ENCODE measurements around the gene CELA3A.
"Not testable (repeated sequence)": the region's sequence is repeated elsewhere in the genome, so short reads cannot be mapped to it uniquely, and the experiment has no call there.

Gene CELA3A

GRCh38 chr1:21961799-21962198, 39.7 kb upstream of the CELA3A start:
- H3K4me3 ChIP-seq (ENCODE audit: control insufficient read depth, low read depth, low read length): no peak overlapping the region
- no peak for DNase-seq (ENCODE audit: low read depth)
- TF ChIP-seq, protein P1, sequence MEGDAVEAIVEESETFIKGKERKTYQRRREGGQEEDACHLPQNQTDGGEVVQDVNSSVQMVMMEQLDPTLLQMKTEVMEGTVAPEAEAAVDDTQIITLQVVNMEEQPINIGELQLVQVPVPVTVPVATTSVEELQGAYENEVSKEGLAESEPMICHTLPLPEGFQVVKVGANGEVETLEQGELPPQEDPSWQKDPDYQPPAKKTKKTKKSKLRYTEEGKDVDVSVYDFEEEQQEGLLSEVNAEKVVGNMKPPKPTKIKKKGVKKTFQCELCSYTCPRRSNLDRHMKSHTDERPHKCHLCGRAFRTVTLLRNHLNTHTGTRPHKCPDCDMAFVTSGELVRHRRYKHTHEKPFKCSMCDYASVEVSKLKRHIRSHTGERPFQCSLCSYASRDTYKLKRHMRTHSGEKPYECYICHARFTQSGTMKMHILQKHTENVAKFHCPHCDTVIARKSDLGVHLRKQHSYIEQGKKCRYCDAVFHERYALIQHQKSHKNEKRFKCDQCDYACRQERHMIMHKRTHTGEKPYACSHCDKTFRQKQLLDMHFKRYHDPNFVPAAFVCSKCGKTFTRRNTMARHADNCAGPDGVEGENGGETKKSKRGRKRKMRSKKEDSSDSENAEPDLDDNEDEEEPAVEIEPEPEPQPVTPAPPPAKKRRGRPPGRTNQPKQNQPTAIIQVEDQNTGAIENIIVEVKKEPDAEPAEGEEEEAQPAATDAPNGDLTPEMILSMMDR (conservative IDR thresholded peaks at IDR 0.05; ENCODE audit: control insufficient read depth, insufficient read depth, low read depth, low read length): no peak

- DNase-seq (ENCODE audit: low read depth): peak; percentile 63
- TF ChIP-seq, protein P1 (conservative IDR thresholded peaks at IDR 0.05; ENCODE audit: control insufficient read depth, insufficient read depth, low read depth, low read length): peak; percentile 96
- no peak overlapping the region for H3K4me3 ChIP-seq (ENCODE audit: control insufficient read depth, low read depth, low read length)
Observed at GRCh38 chr1:21963477-21964217, 37.8 kb upstream of the CELA3A start.

DNA sequence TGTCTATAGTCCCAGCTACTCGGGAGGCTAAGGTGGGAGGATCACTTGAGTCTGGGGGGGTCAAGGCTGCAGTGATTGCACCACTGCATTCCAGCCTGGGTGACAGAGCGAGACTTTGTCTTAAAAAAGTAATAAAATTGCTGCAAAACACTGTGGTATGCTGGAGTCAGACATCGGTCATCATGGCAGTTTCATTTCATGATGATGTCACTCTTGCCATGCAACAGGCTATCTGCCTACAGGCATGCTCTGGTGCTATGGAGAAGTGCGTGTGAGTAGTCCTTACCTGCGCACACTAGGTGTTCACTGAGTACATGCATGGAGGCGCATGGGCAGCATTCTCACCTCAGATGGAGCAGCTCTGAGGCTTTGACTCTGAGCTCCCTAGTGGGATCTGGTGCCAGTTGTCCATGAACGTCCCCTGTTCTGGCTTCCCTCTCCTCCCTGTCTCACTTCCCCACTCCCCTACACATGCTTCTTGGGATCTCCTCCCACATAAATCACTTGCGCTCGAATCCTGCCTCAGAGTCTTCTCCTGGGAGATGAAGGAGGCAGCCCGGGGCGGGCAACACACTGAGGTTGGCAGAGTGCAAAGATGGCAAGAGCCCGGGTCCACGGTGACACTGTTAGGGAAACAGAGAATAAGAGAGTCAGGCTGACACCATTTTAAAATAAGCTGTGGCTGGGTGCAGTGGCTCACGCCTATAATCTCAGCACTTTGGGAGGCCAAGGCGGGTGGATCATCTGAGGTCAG, 35.0 kb upstream of the CELA3A start:
- peak; percentile 63 for DNase-seq (ENCODE audit: low read depth)
- no peak overlapping the region for H3K4me3 ChIP-seq (ENCODE audit: control insufficient read depth, low read depth, low read length)
- TF ChIP-seq, protein P1 (conservative IDR thresholded peaks at IDR 0.05; ENCODE audit: control insufficient read depth, insufficient read depth, low read depth, low read length): no peak

- not testable (repeated sequence) for DNase-seq (ENCODE audit: low read depth); H3K4me3 ChIP-seq (ENCODE audit: control insufficient read depth, low read depth, low read length)
Observed at GRCh38 chr1:21967216-21967615, 34.2 kb upstream of the CELA3A start.

- DNase-seq (ENCODE audit: low read depth); H3K4me3 ChIP-seq (ENCODE audit: control insufficient read depth, low read depth, low read length): not testable (repeated sequence)
Observed at GRCh38 chr1:21969066-21969465, 32.4 kb upstream of the CELA3A start.

DNA sequence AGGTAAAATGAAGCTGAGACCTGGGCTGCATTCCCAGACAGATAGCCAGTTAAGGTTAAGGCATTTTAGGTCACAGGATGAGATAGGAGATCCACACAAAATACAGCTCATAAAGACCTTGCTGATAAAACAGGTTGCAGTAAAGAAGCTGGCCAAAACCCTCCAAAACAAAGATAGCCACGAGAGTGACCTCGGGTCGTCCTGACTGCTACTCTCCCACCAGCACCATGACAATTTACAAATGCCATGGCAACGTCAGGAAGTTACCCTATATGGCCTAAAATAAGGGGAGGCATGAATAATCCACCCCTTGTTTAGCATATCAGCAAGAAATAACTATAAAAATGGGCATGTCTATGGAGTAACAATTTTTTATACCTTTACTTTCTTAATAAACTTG, 30.9 kb upstream of the CELA3A start:
- not testable (repeated sequence) for DNase-seq (ENCODE audit: low read depth); H3K4me3 ChIP-seq (ENCODE audit: control insufficient read depth, low read depth, low read length)

- not testable (repeated sequence) for DNase-seq (ENCODE audit: low read depth); H3K4me3 ChIP-seq (ENCODE audit: control insufficient read depth, low read depth, low read length)
Observed at GRCh38 chr1:21972973-21973441, 28.4 kb upstream of the CELA3A start.

GRCh38 chr1:21973948-21974347, 27.5 kb upstream of the CELA3A start:
- H3K4me3 ChIP-seq (ENCODE audit: control insufficient read depth, low read depth, low read length): not testable (repeated sequence)

DNA sequence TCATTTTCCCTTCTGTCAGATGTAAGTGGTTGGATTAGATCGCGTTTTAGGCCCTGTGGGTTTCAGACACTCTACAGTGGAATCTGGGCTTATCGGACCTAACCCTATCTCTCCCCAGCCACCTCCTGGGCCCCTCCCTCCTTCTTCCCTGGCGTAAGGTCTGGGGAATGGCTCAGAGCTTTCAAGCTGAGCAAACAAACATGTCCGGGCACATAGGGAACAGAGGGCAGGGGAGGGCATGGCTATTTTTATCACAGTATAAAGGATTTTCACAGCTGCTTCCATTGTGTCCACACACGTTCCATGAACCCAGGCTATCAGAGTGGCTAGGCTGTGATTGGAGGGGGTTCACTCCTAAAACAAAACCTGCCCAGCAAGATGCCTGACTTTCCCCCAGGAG, 26.8 kb upstream of the CELA3A start:
- not testable (repeated sequence) for DNase-seq (ENCODE audit: low read depth)

More at GRCh38 chr1:21973948-21974347, 27.5 kb upstream of the CELA3A start:
- not testable (repeated sequence) for DNase-seq (ENCODE audit: low read depth)

DNA sequence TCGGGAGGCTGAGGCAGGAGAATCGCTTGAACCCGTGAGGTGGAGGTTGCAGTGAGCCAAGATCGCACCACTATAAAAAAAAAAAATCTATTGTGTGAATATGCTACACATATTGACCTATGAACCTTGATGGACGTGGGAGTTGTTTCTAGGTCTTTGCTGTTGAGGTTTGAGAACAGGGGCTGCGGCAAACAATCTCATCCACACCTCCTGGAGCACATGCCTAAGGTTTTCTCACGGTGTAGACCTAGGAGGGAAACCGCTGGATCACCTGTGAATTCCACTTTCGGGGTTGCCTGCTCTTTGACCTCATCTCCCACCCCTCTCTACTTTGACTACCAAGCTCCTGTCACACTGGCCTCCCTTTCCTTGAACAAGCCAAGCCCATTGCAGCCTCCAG, 26.2 kb upstream of the CELA3A start:
- DNase-seq (ENCODE audit: low read depth); H3K4me3 ChIP-seq (ENCODE audit: control insufficient read depth, low read depth, low read length): not testable (repeated sequence)

More for the DNA sequence above, 26.8 kb upstream of the CELA3A start:
- not testable (repeated sequence) for H3K4me3 ChIP-seq (ENCODE audit: control insufficient read depth, low read depth, low read length)

DNA sequence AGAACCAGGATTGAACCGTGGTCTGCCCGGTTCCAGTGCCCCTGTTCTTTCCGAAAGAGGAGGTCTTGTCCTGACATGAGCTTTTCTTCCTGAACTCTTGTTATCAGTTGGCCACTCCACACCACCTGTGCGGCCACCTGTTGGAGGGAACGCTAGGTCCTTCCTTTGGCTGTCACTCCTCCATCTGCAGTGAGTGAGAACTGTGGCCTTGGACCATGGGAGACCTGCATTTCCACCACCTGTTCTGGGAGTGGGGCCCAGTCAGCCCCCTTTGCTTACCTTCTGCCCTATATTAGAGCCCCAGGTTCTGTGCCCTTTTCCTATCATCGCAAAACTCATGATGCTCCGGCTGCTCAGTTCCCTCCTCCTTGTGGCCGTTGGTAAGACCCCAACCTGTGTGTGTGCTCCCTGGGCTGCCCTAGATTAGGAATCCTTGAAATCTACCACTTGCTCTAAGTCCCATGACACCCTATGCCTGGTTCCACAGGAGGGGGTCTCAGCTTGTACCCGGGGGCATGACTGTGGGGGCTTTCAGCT, 24.7 kb upstream of the CELA3A start, which contains the start of gene CELA3B:
CELA3B (plus strand) TSS at position 320 of the 537 bp plus-strand sequence; CDS start at position 338, 18 bp downstream.
- not testable (repeated sequence) for H3K4me3 ChIP-seq (ENCODE audit: control insufficient read depth, low read depth, low read length); DNase-seq (ENCODE audit: low read depth)

GRCh38 chr1:21978209-21978608, 23.2 kb upstream of the CELA3A start:
- not testable (repeated sequence) for H3K4me3 ChIP-seq (ENCODE audit: control insufficient read depth, low read depth, low read length); DNase-seq (ENCODE audit: low read depth)

GRCh38 chr1:21980515-21981220, 20.8 kb upstream of the CELA3A start:
- H3K4me3 ChIP-seq (ENCODE audit: control insufficient read depth, low read depth, low read length); DNase-seq (ENCODE audit: low read depth): not testable (repeated sequence)

DNA sequence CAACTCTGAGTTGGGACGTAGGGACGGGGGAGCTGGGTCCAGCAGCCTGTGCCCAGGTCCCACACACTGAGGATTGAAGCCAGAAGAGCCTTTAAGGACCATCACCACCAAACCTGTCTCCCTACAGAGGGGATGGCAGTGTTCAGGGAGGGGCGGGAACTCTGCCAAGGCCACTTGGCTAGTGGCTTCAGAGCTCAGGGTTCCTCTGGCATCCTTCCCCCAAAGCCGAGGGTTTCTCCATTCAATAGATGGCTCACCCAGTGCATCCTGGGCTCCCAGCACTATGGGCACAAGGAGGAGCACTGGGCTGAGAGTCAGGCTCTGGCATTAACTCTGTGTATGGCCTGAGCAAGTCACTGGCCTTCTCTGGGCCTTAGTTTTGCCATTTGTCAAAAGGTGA, 20.2 kb upstream of the CELA3A start:
- not testable (repeated sequence) for H3K4me3 ChIP-seq (ENCODE audit: control insufficient read depth, low read depth, low read length); DNase-seq (ENCODE audit: low read depth)

Measured in fibroblast of mammary gland (primary cell).